Stimulated activated CD4-positive, alpha-beta T cell treated with anti-CD3 and anti-CD28 coated beads, Interleukin-12 subunit alpha, Interleukin-12 subunit beta, amount 100 ng/mL, for 48 hours (primary cell): ENCODE data around the gene GID8.
A peak's percentile ranks its signal among the peaks of the same experiment; 100 is the strongest.

Experiments used
- DNase-seq, 3 donors: peaks; one replicate each; pipeline ENCODE4 v3.0.0-alpha.2; 2020; ENCODE audit warnings: low read depth in 2 of 3, low spot score in 1 of 3

GID8 gene

GRCh38 chr20:62968378-62969178, 30.6 kb downstream of the GID8 start:
- no peak for DNase-seq

- no peak for DNase-seq
Measured at GRCh38 chr20:62969179-62969760, 31.3 kb downstream of the GID8 start.

GRCh38 chr20:62969939-62970306, 32.0 kb downstream of the GID8 start:
- DNase-seq, result no peak

- DNase-seq, result no peak
Measured at GRCh38 chr20:62970307-62971210, 32.6 kb downstream of the GID8 start.

GRCh38 chr20:62971211-62971949, 33.4 kb downstream of the GID8 start:
- DNase-seq, result no peak

- DNase-seq, result peak; percentile 81 to 88 (median 83)
Measured at GRCh38 chr20:62971950-62972844, 34.2 kb downstream of the GID8 start.

- DNase-seq, result no peak
Measured at GRCh38 chr20:62972845-62973745, 35.1 kb downstream of the GID8 start.

GRCh38 chr20:62975251-62975760, 37.4 kb downstream of the GID8 start:
- DNase-seq, result no peak

GRCh38 chr20:62975812-62976508, 38.0 kb downstream of the GID8 start:
- DNase-seq, result no peak

GRCh38 chr20:62976886-62977285, 38.9 kb downstream of the GID8 start:
- DNase-seq, result no peak

- peak; percentile 53 to 61 (median 61) for DNase-seq
Measured at GRCh38 chr20:62977613-62978560, 39.9 kb downstream of the GID8 start.

- no peak for DNase-seq
Measured at GRCh38 chr20:62978561-62978943, 40.6 kb downstream of the GID8 start.

GRCh38 chr20:62979310-62979709, 41.4 kb downstream of the GID8 start:
- no peak for DNase-seq

- DNase-seq, result no peak
Measured at GRCh38 chr20:62979876-62980373, 42.0 kb downstream of the GID8 start.

- DNase-seq, result no peak
Measured at GRCh38 chr20:62980380-62980960, 42.5 kb downstream of the GID8 start.

- DNase-seq, result no peak
Measured at GRCh38 chr20:62980970-62981369, 43.0 kb downstream of the GID8 start.
